ENCODE results near the gene PLN. TPM values are rescaled to one million over a fixed set of nuclear protein-coding genes. Genes with fewer than 3 reads are reported as not detected.

The PLN gene
- total and polyA plus RNA-seq, 2 experiments from 2014 or later, result 187 to 603 TPM

- H3K36me3 ChIP-seq, result no peaks in the 10 kb centered on the region
- H3K4me3 ChIP-seq, result no peak overlapping the region
- H3K27ac ChIP-seq, result peak overlapping the region; percentile 86
- TF ChIP-seq CTCF (IDR thresholded peaks at IDR 0.05; ENCODE audit: low read depth, low read length), result no peak
- no peaks in the 10 kb centered on the region for H3K27me3 ChIP-seq
- no peak for DNase-seq (ENCODE audit: low read depth in 1 of 2, low spot score in 1 of 2)
- H3K4me1 ChIP-seq (ENCODE audit: low read depth), result peaks cover 46% of the 10 kb centered on the region
- no peaks in the 10 kb centered on the region for H3K9me3 ChIP-seq (ENCODE audit: low read depth)
Observed at GRCh38 chr6:118536478-118536877, 11.6 kb upstream of the PLN start.

- Histone ChIP-seq H3K27ac (peak overlapping the region; percentile 86), H3K36me3 (no peaks in the 10 kb centered on the region), H3K9me3 (ENCODE audit: low read depth) (no peaks in the 10 kb centered on the region), H3K4me3 (peak overlapping the region; percentile 1), H3K27me3 (no peaks in the 10 kb centered on the region), H3K4me1 (ENCODE audit: low read depth) (peaks cover 55% of the 10 kb centered on the region)
- no peak for TF ChIP-seq CTCF (IDR thresholded peaks at IDR 0.05; ENCODE audit: low read depth, low read length)
- peak; percentile 28 to 50 for DNase-seq (ENCODE audit: low read depth in 1 of 2, low spot score in 1 of 2)
Observed at GRCh38 chr6:118537574-118537973, 10.5 kb upstream of the PLN start.

GRCh38 chr6:118542184-118542952, 5.7 kb upstream of the PLN start:
- Histone ChIP-seq H3K36me3 (no peaks in the 10 kb centered on the region), H3K9me3 (ENCODE audit: low read depth) (no peaks in the 10 kb centered on the region), H3K4me1 (ENCODE audit: low read depth) (peaks cover 50% of the 10 kb centered on the region), H3K27me3 (no peaks in the 10 kb centered on the region), H3K27ac (no peak overlapping the region), H3K4me3 (no peak overlapping the region)
- TF ChIP-seq CTCF (IDR thresholded peaks at IDR 0.05; ENCODE audit: low read depth, low read length), result no peak
- peak in 1 of 2 donors; percentile 38 for DNase-seq (ENCODE audit: low read depth in 1 of 2, low spot score in 1 of 2)

- Histone ChIP-seq H3K4me1 (ENCODE audit: low read depth) (peaks cover 33% of the 10 kb centered on the region), H3K4me3 (no peak overlapping the region), H3K27ac (no peak overlapping the region), H3K9me3 (ENCODE audit: low read depth) (no peaks in the 10 kb centered on the region), H3K27me3 (no peaks in the 10 kb centered on the region), H3K36me3 (no peaks in the 10 kb centered on the region)
- no peak for DNase-seq (ENCODE audit: low read depth in 1 of 2, low spot score in 1 of 2)
- TF ChIP-seq CTCF (IDR thresholded peaks at IDR 0.05; ENCODE audit: low read depth, low read length), result no peak
Observed at GRCh38 chr6:118544105-118544504, 4.0 kb upstream of the PLN start.

- DNase-seq (ENCODE audit: low read depth in 1 of 2, low spot score in 1 of 2), result no peak
- no peak overlapping the region for H3K4me3 ChIP-seq
- H3K27ac ChIP-seq, result peak overlapping the region; percentile 83
- H3K9me3 ChIP-seq (ENCODE audit: low read depth), result no peaks in the 10 kb centered on the region
- no peak for TF ChIP-seq CTCF (IDR thresholded peaks at IDR 0.05; ENCODE audit: low read depth, low read length)
- peaks cover 18% of the 10 kb centered on the region for H3K4me1 ChIP-seq (ENCODE audit: low read depth)
- H3K36me3 ChIP-seq, result no peaks in the 10 kb centered on the region
- H3K27me3 ChIP-seq, result no peaks in the 10 kb centered on the region
Observed at GRCh38 chr6:118546164-118546879, 1.8 kb upstream of the PLN start.

Data from cardiac muscle cell (in vitro differentiated cells and primary cell).